ENCODE results near the gene GBX2.

GBX2 gene

GRCh38 chr2:236120829-236121228 is 47.4 kb downstream of the GBX2 start:
- in situ Hi-C loops (cut with MboI; ENCODE audit: low sequenced_read_pairs) = no loop called here

DNA sequence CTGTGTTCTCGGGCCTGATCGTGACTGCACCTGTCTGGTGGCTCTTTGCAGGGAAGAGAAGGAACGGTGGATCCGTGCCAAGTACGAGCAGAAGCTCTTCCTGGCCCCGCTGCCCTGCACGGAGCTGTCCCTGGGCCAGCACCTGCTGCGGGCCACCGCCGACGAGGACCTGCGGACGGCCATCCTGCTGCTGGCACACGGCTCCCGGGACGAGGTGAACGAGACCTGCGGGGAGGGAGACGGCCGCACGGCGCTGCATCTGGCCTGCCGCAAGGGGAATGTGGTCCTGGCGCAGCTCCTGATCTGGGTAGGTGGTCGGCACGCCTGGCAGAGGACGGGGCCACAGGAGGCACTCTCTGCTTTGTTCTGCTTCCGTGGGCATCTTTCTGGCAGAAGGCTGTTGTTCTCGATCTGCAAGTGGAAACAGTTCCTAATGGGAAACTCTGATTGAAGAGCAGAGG is 48.0 kb downstream of the GBX2 start:
- in situ Hi-C loops (cut with MboI; ENCODE audit: low sequenced_read_pairs) = no loop called here

- in situ Hi-C loops (cut with MboI; ENCODE audit: low sequenced_read_pairs) = no loop called here
Measured at GRCh38 chr2:236119476-236119875, 48.7 kb downstream of the GBX2 start.

DNA sequence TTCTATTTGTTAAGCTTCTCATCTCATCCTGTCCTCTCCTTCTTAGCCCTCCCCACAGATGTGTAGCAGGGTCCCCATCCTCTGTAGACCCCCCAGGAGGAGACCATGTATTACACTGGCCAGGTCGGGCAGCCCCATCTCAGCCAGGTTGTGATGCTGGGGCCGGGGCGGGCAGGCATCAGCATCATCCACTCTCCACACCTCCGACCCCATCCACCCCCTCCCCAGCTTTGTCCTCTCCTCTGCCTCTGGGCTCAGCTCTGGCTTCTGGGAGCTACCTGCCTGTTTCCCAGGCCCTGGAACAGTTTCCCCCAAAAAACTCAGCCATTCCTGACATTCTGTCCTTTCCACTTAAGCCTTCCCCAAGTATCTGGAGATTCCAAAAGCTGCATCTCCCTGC is 49.2 kb downstream of the GBX2 start:
- in situ Hi-C loops (cut with MboI; ENCODE audit: low sequenced_read_pairs) = no loop called here

DNA sequence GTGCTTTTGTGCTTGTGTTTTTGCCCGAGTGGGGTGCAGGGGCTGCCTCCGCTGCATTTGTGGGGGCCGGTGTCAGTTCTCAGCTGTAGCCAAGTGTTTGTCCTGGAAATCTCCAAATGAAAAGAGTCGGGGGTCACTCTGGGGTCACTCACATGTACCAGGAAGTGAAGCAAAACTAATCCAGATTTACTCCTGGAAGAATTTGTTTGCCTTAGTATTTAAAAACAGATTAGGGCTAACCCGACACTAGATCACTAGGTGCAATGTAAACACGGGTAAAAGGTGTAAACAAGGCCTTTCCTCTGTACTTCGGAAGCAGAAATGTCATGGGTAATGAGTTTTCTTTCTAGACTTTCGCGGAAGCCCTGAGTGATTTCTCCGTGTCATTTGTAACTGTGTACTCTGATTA is 50.3 kb downstream of the GBX2 start:
- in situ Hi-C loops (cut with MboI; ENCODE audit: low sequenced_read_pairs) = no loop called here

DNA sequence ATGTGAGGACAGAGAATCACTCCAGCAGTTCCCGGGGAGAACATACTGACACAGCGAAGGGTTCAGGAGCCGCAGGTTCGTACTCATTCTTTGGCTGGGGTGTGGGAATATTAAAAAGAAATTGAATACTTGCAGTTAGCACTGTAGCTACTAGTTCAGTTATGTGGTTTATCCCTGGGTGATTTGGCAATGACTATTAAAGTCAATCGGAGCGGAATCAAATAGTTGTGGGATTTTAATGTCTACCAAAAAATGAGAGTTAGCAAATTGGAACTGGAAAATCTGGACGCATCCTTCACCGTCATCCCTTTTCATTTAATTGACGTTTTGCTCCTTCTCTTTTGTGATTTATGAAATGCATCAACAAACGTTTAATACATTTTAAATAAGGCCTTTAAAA is 50.8 kb downstream of the GBX2 start:
- in situ Hi-C loops (cut with MboI; ENCODE audit: low sequenced_read_pairs) = no loop called here
